NK-92 (cell line): ENCODE results near the gene ALPG.
"Not testable (repeated sequence)": the region's sequence is repeated elsewhere in the genome, so short reads cannot be mapped to it uniquely, and the experiment has no call there.

Experiments used
- DNase-seq: peaks from one replicate; lab custom pipeline; 2025; ENCODE audit not compliant: unreplicated experiment; lab: John Stamatoyannopoulos, UW

ALPG gene

DNA sequence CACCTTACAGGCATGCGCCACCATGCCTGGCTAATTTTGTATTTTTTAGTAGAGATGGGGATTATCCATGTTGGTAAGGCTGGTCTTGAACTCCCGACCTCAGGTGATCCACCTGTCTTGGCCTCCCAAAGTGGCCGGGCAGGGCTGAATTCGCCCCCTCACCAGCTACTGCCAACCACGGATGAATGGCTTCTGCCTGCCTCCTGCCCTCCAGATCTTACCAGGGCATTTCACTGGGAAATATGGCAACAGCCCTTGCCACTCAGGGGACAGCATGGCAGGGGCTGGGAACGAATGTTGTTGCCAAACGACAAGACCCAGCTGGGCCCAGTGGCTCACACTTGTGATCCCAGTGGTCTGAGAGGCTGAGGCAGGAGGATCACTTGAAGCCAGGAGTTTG, 29.9 kb upstream of the ALPG start:
- no peak for DNase-seq

DNA sequence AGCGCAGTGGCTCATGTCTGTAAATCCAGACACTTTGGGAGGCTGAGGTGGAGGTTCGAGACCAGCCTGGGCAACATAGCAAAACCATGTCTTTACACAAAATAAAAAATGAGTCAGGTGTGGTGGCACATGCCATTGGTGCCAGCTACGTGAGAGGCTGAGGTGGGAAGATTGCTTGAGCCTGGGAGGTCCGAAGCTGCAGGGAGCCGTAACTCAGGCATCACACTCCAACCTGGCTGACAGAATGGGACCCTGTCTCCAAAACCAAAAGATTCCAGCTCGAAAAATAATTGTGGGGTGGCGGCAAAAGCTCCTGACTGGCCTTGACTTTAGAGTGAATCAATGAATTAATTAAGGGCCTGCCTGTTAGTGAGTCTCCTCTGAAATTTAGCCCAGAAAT, 29.3 kb upstream of the ALPG start:
- DNase-seq, result no peak

DNA sequence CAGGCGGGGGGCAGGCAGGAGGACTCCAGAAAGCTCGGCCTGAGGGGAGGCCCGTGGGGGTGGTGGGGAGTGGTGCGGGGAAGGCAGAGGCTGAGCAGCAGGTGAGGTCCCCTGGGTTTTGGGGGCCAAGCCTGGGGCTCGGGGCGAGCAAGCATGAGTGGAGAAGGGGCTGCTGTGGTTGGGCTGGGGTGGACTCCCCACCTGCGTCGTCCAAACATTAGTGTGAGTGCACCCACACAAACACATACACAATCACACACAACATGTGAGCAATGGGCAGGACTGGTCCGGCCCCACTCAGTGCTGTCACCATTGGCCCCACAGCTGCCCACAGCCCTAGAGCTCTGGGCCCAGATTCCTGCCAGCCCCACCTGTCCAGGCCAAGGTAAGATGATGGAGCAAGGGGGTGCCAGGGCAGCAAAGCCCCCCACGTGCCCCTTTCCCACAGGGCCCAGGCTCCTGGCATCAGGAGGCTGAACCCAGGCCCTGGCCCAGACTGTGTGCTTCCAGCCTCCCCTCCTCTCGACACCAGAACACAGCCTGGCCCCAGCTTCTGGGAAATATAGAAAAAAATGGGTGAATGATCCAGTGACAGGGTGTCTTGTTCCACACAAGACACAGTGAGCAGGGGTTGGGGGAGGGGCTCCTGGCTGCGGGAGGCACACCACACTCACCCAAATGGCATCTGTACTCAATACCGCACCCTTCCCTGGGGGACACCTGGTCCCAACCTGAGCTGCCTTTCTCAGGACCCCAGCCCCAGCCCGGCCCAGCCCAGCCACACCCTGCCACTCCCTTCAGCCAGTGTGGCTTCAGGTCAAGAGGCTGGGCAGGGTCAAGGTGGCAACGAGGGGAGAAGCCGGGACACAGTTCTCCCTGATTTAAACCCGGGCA, 28.6 kb upstream of the ALPG start:
- DNase-seq, result no peak

DNA sequence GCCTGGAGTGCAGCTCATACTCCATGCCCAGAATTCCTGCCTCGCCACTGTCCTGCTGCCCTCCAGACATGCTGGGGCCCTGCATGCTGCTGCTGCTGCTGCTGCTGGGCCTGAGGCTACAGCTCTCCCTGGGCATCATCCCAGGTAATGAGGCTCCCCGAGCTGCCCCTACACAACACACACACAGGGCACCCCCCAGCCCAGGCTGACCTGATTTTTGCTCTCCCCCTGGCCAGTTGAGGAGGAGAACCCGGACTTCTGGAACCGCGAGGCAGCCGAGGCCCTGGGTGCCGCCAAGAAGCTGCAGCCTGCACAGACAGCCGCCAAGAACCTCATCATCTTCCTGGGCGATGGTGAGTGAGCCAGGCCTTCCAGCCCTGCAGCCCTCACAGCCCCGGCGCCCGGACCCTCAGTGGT, 27.9 kb upstream of the ALPG start, which contains the start of gene ALPP:
Gene ALPP, plus strand, starts transcription at position 17 of the 417 bp plus-strand sequence. Its CDS starts 52 bp downstream, at position 69.
- not testable (repeated sequence) for DNase-seq

DNA sequence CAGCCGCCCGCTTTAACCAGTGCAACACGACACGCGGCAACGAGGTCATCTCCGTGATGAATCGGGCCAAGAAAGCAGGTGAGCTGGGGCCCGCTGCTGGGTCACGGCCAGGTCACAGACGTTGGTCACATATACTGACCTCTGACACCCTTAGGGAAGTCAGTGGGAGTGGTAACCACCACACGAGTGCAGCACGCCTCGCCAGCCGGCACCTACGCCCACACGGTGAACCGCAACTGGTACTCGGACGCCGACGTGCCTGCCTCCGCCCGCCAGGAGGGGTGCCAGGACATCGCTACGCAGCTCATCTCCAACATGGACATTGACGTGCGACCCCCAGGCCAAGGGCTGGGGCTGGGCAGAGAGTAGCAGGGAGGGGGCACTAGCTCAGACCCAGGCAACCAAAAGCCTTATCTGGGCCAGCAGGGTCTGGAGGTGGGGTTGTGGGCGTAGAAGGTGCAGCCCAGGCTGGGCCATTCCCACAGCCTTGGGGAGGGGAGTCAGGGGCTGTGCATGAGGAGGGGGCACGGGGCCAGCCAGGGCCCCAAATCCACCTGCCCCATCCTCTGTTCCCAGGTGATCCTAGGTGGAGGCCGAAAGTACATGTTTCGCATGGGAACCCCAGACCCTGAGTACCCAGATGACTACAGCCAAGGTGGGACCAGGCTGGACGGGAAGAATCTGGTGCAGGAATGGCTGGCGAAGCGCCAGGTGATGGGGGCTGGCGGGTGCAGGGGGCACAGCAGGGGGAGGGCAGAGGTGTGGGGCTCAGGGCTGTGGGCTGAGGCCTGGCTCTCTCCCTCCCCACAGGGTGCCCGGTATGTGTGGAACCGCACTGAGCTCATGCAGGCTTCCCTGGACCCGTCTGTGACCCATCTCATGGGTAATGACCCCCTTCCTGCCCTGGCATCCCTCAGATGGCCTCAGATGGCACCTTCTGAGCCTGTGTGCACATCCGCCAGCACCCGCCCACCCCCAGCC, 26.7 kb upstream of the ALPG start:
- DNase-seq, result not testable (repeated sequence)

DNA sequence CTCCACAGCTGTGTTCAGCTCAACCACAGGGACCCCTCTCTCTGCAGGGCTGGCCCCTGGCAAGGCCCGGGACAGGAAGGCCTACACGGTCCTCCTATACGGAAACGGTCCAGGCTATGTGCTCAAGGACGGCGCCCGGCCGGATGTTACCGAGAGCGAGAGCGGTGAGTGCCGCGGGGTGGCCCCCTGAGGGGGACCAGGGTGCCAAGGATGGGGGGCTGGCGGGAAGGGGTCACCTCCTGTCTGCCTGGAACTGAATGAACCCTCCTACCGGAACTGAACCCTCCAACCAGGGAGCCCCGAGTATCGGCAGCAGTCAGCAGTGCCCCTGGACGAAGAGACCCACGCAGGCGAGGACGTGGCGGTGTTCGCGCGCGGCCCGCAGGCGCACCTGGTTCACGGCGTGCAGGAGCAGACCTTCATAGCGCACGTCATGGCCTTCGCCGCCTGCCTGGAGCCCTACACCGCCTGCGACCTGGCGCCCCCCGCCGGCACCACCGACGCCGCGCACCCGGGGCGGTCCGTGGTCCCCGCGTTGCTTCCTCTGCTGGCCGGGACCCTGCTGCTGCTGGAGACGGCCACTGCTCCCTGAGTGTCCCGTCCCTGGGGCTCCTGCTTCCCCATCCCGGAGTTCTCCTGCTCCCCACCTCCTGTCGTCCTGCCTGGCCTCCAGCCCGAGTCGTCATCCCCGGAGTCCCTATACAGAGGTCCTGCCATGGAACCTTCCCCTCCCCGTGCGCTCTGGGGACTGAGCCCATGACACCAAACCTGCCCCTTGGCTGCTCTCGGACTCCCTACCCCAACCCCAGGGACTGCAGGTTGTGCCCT, 25.2 kb upstream of the ALPG start:
- not testable (repeated sequence) for DNase-seq

DNA sequence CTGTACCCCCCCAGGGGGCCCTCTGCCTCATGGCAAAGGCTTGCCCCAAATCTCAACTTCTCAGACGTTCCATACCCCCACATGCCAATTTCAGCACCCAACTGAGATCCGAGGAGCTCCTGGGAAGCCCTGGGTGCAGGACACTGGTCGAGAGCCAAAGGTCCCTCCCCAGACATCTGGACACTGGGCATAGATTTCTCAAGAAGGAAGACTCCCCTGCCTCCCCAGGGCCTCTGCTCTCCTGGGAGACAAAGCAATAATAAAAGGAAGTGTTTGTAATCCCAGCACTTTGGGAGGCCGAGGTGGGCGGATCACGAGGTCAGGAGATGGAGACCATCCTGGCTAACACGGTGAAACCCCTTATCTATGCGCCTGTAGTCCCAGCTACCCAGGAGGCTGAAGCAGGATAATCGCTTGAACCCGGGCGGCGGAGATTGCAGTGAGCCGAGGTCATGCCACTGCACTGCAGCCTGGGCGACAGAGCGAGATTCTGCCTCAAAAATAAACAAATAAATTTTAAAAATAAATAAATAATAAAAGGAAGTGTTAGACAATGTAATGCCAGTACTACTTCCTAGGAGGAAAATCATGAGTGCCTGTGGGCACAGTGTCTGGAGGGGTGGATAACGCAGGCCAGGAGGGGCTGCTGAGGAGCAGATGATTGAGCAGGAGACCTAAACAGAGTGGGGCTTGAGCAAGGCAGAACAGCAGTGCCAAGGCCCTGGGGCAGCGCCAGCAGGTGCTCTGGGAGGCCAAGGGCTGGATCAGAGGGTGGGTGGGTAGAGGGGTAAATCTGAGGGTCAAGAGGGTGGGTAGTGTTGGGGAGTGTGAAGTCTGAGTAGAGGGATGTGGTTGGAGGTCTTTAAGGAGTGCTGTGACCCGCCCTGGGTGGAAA, 24.1 kb upstream of the ALPG start:
- no peak for DNase-seq

DNA sequence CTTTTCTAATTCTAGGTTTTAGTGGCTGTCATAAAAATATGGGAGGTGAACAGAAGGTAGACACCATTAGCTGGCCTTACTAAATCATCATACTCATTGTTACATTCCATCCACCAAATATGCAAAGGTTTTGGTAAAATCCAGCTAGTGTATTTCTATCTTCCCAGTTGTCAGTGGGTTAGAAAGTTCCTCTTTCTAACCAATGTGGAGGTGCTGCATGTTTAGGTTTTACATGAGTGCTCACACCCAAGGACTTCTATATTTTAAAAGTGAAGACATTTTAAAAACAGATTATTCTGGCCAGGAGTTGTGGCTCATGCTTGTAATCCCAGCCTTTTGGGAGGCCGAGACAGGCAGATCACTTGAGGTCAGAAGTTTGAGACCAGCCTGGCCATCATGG, 22.2 kb upstream of the ALPG start:
- DNase-seq, result no peak

DNA sequence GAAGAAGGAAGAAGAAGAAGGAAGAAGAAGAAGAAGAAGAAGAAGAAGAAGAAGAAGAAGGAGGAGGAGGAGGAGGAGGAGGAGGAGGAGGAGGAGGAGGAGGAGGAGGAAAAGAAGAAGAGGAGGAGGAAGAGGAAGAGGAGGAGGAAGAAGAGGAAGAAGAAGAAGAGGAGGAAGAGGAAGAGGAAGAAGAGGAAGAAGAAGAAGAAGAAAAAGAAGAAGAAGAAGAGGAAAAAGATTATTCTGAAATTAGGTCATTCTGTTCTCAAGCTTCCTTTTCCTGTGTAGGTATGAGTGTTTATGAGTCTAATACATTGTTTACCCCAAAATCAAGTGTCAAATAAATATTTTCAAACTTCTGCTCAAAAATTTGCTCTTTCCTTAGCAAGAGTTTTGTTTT, 21.6 kb upstream of the ALPG start:
- not testable (repeated sequence) for DNase-seq

DNA sequence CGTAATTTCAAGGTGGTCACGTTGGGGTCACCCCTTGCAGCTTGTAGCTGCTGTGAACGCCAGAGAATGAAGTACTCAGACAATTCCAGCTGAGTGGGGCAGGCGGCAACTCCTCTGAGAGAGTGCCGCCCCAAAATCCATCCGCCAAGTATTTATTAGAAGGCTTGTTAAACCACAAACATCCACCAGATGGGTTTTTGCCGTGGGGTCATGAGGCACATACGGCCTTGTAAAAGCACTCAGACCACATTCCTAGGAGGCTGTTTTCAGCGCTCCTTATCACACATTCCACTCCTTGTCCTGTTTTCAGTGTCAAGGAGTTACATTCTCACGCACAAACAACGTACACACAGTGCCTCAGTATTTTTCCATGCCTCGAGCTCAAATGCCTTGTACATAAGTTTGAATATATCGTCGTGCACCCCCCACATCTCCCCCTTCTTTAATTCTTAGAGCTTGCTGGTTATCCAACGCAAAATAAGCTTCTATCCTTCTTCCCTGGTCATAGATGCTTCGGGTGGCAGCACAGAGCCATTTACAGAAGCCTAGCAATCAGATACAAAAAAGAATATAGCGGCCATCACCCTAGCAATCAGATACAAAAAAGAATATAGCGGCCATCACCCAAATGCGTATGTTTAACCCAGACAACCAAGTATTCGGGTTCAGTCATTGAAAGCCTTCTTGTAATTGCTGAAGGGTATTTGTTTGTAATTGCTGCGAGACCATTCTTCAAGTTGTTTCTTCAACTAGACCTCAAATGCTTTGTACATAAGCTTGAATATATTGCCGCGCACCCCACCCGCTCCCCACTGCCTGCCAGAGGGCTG, 20.8 kb upstream of the ALPG start:
- DNase-seq, result no peak

DNA sequence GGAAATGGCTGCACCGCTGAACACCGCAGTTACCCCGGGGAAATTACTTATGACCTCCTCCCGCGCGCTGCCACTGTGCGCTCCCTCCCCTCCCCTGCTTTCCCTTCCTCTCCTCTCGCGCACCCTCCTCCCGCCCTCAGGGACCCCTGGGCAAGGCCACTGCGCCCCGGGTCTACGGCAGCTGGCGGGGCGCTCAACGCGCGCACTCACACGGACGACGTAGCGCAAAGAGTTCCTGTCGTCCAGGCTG, 20.2 kb upstream of the ALPG start:
- no peak for DNase-seq

DNA sequence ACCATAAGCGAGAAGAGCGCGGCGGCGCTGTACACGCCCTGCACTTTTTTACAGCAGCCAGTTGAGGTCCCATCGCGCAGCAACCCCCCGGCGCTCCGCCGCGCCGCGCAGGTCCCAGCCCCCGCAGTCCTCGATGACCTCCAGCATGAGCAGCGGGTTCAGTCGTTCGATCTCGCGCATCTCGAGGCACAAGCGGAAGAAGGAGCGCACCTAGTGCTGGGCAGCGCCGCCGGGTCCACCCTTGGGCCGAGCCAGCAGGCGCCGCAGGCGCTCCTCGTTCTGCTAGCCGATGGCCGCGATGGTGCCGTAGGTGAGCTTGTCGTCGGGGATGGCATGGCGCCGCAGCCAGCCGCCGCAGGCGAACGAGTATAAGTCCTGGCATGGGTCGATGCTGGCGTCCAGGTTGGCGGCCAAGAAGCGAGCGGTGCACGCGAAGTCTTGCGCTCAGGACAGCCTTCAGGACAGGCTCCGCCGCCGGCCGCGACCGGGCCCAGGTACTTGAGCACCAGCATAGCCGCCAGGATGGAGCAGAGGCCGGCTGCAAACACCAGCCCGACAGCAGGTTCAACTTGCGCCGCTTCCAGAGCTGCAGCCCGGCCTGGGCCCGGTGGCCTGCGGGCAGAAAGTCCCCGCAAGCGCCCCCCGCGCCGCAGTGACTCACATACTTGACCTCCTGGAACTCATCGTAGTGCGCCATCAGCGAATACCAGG, 19.7 kb upstream of the ALPG start:
- DNase-seq, result no peak

DNA sequence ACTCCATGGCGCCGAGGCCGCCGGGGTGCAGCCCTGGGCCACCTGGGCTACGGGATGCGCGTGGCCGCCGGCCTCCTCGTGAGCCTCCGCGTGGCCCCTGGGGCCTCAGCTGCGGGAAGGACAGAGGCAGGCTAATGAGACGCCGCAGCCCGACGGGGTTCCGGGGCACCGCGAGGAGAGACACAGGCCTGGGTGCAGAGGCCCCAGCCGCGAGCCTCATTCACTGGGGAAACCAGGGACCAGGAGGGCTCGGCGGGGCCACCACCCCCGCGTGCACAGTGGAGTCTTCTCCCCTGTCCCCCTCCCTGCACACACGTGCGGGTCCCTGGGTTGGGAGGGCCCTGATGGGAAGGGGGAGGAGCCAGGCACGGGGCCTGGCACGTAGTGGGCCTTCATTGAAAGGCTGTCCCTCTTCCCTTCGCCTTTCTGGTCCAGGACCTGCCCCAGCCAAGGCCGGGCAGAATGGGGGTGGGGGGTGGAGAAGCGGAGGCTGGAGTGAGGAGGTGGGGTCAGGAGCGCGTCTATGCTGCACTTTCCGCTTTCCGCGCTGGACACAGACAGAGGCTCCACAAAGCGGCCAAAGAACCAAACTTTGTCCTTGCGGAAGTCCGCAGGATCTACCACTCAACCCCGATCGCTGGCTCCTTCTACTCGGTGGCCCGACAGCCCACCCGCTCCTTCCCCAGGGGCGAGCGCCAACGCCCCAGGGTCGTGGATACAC, 19.0 kb upstream of the ALPG start:
- no peak for DNase-seq

DNA sequence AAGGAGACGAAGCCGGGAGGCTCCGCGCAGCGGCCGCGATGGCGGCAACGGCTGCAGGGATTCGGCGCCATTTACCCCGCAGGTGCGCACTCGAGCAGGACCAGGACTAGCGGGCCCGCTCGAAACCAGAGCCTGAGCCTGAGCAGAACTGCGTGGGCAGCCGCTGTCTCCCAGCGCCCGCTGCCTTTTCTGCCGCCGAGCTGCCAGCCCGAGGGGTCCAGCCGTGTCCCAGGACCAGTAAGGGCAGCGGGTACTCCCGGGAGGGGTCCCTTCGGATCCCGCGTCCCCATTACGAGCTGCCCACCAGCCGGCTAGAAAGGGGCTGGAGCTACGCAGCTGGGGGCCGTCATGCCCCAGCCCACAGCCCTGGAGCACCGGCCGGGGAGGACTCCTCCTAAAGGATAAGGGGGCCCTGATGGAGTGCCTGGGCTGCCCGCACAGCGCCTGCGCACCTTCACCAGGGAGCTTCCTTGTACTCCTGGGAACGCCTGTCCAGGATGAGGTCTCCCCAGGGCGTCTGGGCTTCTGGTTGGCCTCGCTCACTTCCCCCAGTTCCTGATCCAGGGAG, 18.2 kb upstream of the ALPG start:
- DNase-seq, result no peak

DNA sequence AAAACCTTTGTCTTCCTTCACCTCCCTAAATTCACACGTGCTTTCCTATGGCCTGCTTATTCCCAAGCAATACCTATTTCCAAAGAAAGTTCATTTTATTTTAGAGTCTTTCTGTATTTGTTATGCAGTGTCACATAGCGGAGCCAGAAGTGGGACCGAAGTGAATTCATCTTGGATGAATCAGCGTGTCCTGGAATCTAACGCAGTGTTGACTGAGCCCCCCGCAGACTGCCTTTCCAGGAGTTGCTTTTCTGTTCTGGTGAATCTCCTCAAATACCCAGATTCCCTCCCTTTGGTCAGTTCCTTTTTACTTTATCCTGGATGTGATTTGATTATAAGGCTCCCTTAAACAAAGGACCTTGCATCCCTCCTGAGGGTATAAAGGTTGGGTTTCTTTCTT, 17.3 kb upstream of the ALPG start:
- DNase-seq, result no peak

DNA sequence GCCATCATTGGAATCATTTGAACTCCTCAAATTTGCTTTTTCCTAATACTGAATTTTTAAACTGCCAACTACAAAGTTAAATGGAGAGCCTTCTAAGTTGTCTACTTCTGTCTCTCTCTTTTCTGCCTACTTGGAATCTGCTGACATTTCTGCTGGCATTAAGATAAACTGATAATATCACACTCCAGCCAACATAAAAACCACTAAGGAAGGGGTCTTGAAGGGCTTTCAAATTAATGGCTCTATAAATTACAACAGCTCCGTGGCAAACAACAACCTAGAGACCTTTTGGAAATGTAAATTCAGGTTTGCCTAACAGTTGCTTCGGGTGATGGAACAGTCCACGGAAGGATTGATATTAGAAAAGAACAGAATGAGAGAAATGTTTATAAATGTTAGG, 16.0 kb upstream of the ALPG start:
- DNase-seq, result no peak

DNA sequence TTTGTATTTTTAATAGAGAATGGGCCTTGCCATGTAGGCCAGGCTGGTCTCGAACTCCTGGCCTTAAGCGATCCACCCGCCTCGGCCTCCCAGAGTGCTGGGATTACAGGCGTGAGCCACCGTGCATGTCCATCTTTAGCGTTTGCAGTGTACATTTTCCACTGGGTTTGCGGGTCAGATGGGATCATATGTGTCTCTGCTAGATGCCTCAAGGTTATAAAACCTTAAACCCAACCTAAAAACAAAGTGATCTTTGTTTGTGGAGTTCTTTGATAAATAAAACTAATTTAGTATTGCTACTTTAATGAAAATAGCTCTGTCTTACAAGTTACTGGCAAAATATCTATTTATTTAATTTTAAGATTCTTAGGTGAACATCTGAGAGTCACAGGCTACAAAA, 13.1 kb upstream of the ALPG start:
- no peak for DNase-seq

DNA sequence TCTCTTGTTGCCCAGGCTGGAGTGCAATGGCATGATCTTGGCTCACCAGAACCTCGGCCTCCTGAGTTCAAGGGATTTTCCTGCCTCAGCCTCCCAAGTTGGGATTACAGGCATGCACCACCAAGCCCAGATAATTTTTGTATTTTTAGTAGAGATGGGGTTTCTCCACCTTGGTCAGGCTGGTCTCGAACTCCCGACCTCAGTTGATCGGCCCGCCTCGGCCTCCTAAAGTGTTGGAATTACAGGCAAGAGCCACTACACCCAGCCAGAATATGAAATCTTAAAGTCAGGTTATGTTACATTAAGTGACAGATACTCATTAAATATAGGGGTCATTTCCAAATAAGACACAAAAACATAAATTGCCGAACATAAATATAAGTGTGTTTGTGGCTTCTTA, 12.2 kb upstream of the ALPG start:
- DNase-seq, result not testable (repeated sequence)
